ENCODE measurements around the gene SLC22A3.
"Not testable (repeated sequence)": the region's sequence is repeated elsewhere in the genome, so short reads cannot be mapped to it uniquely, and the experiment has no call there.

SLC22A3 gene, protein sequence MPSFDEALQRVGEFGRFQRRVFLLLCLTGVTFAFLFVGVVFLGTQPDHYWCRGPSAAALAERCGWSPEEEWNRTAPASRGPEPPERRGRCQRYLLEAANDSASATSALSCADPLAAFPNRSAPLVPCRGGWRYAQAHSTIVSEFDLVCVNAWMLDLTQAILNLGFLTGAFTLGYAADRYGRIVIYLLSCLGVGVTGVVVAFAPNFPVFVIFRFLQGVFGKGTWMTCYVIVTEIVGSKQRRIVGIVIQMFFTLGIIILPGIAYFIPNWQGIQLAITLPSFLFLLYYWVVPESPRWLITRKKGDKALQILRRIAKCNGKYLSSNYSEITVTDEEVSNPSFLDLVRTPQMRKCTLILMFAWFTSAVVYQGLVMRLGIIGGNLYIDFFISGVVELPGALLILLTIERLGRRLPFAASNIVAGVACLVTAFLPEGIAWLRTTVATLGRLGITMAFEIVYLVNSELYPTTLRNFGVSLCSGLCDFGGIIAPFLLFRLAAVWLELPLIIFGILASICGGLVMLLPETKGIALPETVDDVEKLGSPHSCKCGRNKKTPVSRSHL

DNA sequence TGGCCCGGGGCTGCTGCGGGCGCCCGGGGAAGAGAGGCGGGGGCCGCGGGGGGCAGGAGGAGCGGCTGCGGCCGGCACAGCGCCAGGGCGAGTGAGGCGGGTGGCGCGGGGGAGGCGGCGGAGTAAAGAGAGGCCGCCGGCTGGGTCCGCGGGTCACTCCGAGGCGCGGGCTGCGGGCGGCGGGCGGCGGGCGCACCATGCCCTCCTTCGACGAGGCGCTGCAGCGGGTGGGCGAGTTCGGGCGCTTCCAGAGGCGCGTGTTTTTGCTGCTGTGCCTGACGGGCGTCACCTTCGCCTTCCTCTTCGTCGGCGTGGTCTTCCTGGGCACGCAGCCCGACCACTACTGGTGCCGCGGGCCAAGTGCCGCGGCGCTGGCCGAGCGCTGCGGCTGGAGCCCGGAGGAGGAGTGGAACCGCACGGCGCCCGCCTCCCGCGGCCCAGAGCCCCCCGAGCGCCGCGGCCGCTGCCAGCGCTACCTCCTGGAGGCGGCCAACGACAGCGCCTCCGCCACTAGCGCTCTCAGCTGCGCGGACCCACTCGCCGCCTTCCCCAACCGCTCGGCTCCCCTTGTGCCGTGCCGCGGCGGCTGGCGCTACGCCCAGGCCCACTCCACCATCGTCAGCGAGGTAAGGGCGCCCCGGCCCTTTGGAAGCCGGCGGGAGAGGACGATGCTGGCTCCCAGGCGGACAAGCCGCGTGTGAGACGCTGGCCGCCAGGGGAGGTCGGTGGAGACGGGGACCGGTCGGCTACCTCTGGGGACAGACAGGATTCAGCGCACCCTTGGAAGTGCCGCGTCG, at the start of gene SLC22A3:
Gene SLC22A3, plus strand, starts transcription at position 156 of the 797 bp plus-strand sequence. Its CDS starts 42 bp downstream, at position 198.
- peak within 1 kb of the TSS; percentile 64 to 67 for H3K4me3 ChIP-seq (replicated peaks in 1 of 2; ENCODE audit: low read depth in 2 of 2, low read length in 2 of 2)

DNA sequence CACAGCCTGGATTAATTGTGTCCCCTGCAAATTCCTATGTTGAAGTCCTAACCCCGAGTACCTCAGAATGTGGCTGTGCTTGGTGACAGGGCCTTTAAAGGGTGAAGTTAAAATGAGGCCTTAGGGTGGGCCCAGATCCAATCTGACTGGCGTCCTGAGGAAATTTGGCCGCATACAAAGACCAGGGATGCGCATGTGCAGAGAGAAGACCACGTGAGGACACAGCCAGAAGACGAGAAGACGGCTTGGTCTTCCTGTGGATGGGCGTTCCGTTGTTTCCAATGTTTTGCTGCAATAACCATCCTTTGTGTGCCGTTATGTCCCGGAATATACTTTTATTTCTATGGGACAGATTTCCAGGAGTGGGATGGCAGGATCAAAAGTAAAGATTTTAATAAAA, 48.6 kb upstream of the SLC22A3 start:
- TF ChIP-seq, protein P1, sequence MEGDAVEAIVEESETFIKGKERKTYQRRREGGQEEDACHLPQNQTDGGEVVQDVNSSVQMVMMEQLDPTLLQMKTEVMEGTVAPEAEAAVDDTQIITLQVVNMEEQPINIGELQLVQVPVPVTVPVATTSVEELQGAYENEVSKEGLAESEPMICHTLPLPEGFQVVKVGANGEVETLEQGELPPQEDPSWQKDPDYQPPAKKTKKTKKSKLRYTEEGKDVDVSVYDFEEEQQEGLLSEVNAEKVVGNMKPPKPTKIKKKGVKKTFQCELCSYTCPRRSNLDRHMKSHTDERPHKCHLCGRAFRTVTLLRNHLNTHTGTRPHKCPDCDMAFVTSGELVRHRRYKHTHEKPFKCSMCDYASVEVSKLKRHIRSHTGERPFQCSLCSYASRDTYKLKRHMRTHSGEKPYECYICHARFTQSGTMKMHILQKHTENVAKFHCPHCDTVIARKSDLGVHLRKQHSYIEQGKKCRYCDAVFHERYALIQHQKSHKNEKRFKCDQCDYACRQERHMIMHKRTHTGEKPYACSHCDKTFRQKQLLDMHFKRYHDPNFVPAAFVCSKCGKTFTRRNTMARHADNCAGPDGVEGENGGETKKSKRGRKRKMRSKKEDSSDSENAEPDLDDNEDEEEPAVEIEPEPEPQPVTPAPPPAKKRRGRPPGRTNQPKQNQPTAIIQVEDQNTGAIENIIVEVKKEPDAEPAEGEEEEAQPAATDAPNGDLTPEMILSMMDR (IDR thresholded peaks at IDR 0.05; ENCODE audit: low read depth, low read length) = no peak
- H3K4me3 ChIP-seq (replicated peaks in 1 of 2; ENCODE audit: low read depth in 2 of 2, low read length in 2 of 2) = no peak overlapping the region
- DNase-seq (ENCODE audit: low read depth in 2 of 2) = no peak

More for the DNA sequence above, at the start of gene SLC22A3:
- DNase-seq (ENCODE audit: low read depth in 2 of 2) = peak; percentile 36 to 51
- TF ChIP-seq, protein P1 (IDR thresholded peaks at IDR 0.05; ENCODE audit: low read depth, low read length) = no peak

DNA sequence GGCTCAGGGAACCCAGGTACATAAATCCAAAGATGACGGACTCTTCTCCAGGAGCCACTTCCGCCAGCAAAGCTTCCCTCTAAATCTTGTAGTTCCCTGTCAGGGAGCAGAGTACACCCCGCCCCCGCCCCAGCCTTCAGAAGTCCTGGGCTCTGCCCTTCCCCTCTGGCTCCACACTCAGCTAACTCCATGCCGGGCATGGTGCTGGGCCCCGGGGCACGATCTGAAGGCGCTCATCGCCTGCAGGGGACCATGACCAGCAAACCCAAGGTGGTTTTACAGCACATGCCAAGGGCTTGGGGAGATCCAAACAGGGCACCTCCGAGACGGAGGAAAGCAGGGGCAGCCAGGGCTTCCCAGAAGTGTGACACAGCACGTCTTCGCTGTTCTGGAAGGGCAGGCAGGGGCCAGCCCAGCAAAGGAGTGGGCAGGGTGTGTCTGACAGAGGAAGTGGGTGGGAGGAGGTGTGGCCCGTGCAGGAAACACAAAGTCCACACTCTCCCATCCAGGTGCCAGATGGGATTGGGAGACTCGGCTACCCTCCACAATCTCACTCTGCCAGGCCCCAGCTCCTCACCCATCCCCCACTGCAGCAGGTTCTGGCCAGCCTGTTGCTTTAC, 48.0 kb upstream of the SLC22A3 start:
- H3K4me3 ChIP-seq (replicated peaks in 1 of 2; ENCODE audit: low read depth in 2 of 2, low read length in 2 of 2) = no peak overlapping the region
- DNase-seq (ENCODE audit: low read depth in 2 of 2) = no peak
- TF ChIP-seq, protein P1 (IDR thresholded peaks at IDR 0.05; ENCODE audit: low read depth, low read length) = no peak

DNA sequence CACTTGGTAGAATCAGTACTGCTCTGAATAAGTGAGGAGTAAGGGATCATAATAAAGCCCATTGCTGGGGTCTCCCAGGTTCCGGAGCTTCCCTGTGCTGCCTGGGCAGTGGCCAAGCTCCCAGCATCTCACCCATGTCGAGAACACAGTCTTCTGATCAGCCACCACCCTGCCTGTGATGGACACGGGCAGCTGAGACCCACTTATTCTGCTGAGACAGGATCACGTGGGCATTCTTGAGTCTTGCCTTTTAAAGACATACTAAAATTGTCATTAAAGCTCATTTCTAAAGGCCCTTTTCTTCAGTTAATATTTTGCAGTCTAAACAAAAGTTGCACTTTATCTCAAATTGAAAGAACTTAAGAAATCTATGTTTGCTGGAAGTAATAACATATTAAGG, 46.8 kb upstream of the SLC22A3 start:
- no peak overlapping the region for H3K4me3 ChIP-seq (replicated peaks in 1 of 2; ENCODE audit: low read depth in 2 of 2, low read length in 2 of 2)
- no peak for DNase-seq (ENCODE audit: low read depth in 2 of 2)
- TF ChIP-seq, protein P1 (IDR thresholded peaks at IDR 0.05; ENCODE audit: low read depth, low read length) = no peak

DNA sequence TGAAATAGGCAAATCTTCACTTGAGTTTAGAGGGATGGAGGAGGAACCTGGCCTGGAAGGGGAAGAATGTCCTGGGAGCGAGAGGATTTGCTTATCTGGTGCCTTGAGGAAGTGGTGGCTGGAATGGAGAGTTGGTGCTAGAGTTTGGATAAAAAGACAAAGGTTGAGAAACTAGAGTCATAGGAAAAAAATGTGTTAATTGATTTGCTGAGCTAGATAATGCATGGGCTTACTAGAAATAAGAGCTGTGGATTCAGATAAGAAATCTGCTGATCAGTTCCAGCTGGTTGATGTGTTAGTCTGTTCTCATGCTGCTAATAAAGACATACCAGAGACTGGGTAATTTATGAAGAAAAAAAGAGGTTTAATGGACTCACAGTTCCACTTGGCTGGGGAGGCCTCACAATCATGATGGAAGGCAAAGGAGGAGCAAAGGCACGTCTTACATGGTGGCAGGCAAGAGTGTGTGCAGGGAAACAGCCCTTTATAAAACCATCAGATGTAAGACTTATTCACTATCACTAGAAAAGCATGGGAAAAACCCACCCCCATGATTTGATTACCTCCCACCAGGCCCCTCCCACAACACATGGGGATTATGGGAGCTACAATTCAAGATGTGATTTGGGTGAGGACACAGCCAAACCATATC, 45.6 kb upstream of the SLC22A3 start:
- H3K4me3 ChIP-seq (replicated peaks in 1 of 2; ENCODE audit: low read depth in 2 of 2, low read length in 2 of 2) = not testable (repeated sequence)
- peak in 1 of 2 donors; percentile 57 for DNase-seq (ENCODE audit: low read depth in 2 of 2)

DNA sequence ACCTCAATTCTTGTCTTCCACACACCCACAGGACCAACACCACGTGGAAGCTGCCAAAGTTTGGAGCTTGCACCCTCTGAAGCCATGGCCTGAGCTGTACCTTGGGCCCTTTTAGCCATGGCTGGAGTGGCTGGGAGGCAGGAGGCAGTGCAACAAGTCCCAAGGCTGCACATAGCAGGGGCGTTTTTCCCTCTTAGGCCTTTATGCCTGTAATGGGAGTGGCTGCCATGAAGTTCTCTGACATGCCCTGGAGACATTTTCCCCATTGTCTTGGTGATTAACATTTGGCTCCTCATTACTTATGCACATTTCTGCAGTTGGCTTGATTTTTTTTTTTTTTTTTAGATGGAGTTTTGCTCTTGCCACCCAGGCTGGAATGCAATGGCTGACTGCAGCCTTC, 44.4 kb upstream of the SLC22A3 start:
- TF ChIP-seq, protein P1 (IDR thresholded peaks at IDR 0.05; ENCODE audit: low read depth, low read length) = no peak
- DNase-seq (ENCODE audit: low read depth in 2 of 2) = no peak
- H3K4me3 ChIP-seq (replicated peaks in 1 of 2; ENCODE audit: low read depth in 2 of 2, low read length in 2 of 2) = no peak overlapping the region
